ENCODE measurements around the gene EPN2. TPM values are rescaled to one million over a fixed set of nuclear protein-coding genes. Genes with fewer than 3 reads are reported as not detected.

The EPN2 gene
- total and polyA plus RNA-seq, 3 donors from 2014 or later = 60.0 to 66.5 (median 61.1) TPM

GRCh38 chr17:19329136-19329535 lies 92.0 kb downstream of the EPN2 start:
- no peak for DNase-seq
- 93 to 97% methylated on average over 2 of the region's 2 CpGs for WGBS, 2 donors
- Histone ChIP-seq H3K27ac (no peak overlapping the region), H3K4me1 (peaks cover 6% of the 10 kb centered on the region), H3K27me3 (no peaks in the 10 kb centered on the region), H3K9me3 (no peaks in the 10 kb centered on the region), H3K36me3 (ENCODE audit: low read depth, missing control alignments) (no peaks in the 10 kb centered on the region), H3K4me3 (no peak overlapping the region)
- intact Hi-C loops (cut with DNase I; ENCODE audit: low total_unique reads) = no loop called here
- TF ChIP-seq POLR2A (IDR thresholded peaks at IDR 0.05) = no peak

GRCh38 chr17:19329839-19330238 lies 92.7 kb downstream of the EPN2 start:
- no peak for DNase-seq
- H3K36me3 ChIP-seq (ENCODE audit: low read depth, missing control alignments) = no peaks in the 10 kb centered on the region
- H3K9me3 ChIP-seq = no peaks in the 10 kb centered on the region
- H3K4me1 ChIP-seq = peaks cover 6% of the 10 kb centered on the region
- 82 to 88% methylated on average over 1 to 2 of the region's 2 CpGs for WGBS, 2 donors
- intact Hi-C loops (cut with DNase I; ENCODE audit: low total_unique reads) = no loop called here
- H3K4me3 ChIP-seq = no peak overlapping the region
- no peaks in the 10 kb centered on the region for H3K27me3 ChIP-seq
- TF ChIP-seq POLR2A (IDR thresholded peaks at IDR 0.05) = no peak
- no peak for TF ChIP-seq CTCF (IDR thresholded peaks at IDR 0.05)
- no peak overlapping the region for H3K27ac ChIP-seq

GRCh38 chr17:19330271-19330670 lies 93.1 kb downstream of the EPN2 start:
- WGBS, 2 donors = 56 to 66% methylated on average over 3 of the region's 3 CpGs
- no peak overlapping the region for H3K4me3 ChIP-seq
- H3K27ac ChIP-seq = no peak overlapping the region
- H3K27me3 ChIP-seq = no peaks in the 10 kb centered on the region
- H3K36me3 ChIP-seq (ENCODE audit: low read depth, missing control alignments) = no peaks in the 10 kb centered on the region
- H3K9me3 ChIP-seq = no peaks in the 10 kb centered on the region
- DNase-seq = no peak
- TF ChIP-seq CTCF (IDR thresholded peaks at IDR 0.05) (no peak), POLR2A (IDR thresholded peaks at IDR 0.05) (no peak)
- intact Hi-C loops (cut with DNase I; ENCODE audit: low total_unique reads) = no loop called here
- peaks cover 6% of the 10 kb centered on the region for H3K4me1 ChIP-seq

GRCh38 chr17:19331134-19331533 lies 94.0 kb downstream of the EPN2 start:
- intact Hi-C loops (cut with DNase I; ENCODE audit: low total_unique reads) = no loop called here
- no peak overlapping the region for H3K4me3 ChIP-seq
- peaks cover 6% of the 10 kb centered on the region for H3K4me1 ChIP-seq
- TF ChIP-seq POLR2A (IDR thresholded peaks at IDR 0.05) = no peak
- no peak for TF ChIP-seq CTCF (IDR thresholded peaks at IDR 0.05)
- no peaks in the 10 kb centered on the region for H3K9me3 ChIP-seq
- H3K27me3 ChIP-seq = no peaks in the 10 kb centered on the region
- H3K27ac ChIP-seq = no peak overlapping the region
- no peaks in the 10 kb centered on the region for H3K36me3 ChIP-seq (ENCODE audit: low read depth, missing control alignments)
- DNase-seq = no peak
- WGBS, 2 donors = 55 to 73% methylated on average over 4 of the region's 4 CpGs

GRCh38 chr17:19331543-19332245 lies 94.5 kb downstream of the EPN2 start:
- Histone ChIP-seq H3K27me3 (no peaks in the 10 kb centered on the region), H3K4me3 (no peak overlapping the region), H3K36me3 (ENCODE audit: low read depth, missing control alignments) (no peaks in the 10 kb centered on the region), H3K4me1 (peaks cover 6% of the 10 kb centered on the region), H3K27ac (no peak overlapping the region), H3K9me3 (no peaks in the 10 kb centered on the region)
- intact Hi-C loops (cut with DNase I; ENCODE audit: low total_unique reads) = no loop called here
- no peak for DNase-seq
- TF ChIP-seq CTCF (IDR thresholded peaks at IDR 0.05) = no peak
- TF ChIP-seq POLR2A (IDR thresholded peaks at IDR 0.05) = no peak
- 89 to 91% methylated on average over 11 to 13 of the region's 13 CpGs for WGBS, 2 donors

Measured in testis (tissue), 3 donors.